ENCODE results near the gene LYSMD3.

The LYSMD3 gene

GRCh38 chr5:90477621-90478215 is 51.7 kb downstream of the LYSMD3 start:
- DNase-seq: no peak

DNA sequence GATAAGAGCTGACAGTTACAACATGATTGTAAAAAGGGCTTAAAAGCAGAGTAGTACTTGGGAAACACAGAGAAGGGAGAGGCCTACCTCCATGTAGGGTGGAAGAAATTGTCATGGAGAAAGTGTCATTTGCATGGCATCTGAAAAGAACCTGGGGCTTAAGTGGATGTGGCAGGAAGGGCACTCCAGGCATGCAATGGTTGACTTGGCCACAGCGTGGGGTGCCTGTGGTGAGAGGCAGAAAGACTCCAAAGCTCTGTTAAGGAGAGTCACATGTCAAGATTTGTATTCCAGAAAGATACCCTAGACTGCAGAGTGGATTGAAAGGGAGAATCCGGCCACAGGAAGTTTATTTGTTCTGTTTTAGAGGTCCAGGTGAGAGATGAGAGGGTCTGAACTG is 52.3 kb downstream of the LYSMD3 start:
- no peak for DNase-seq

DNA sequence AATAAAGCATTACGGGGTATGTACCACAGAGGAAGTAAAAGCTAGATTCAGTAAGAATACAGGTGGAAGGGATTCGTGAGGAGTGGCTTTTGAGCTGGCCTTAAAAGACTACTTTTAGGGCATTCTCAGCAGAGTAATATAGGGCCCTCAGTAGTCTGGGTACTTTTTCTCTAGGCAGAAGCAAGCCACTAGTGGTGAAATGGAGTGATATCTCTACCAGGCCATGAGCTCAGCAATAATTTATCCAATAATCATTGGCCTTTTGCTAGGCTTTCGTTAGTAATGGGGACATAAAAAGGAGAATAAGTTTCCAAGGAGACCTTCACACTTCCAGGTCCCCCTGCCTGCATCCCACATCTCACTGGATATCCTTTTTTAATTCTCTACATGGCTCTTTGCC is 53.0 kb downstream of the LYSMD3 start:
- no peak for DNase-seq

DNA sequence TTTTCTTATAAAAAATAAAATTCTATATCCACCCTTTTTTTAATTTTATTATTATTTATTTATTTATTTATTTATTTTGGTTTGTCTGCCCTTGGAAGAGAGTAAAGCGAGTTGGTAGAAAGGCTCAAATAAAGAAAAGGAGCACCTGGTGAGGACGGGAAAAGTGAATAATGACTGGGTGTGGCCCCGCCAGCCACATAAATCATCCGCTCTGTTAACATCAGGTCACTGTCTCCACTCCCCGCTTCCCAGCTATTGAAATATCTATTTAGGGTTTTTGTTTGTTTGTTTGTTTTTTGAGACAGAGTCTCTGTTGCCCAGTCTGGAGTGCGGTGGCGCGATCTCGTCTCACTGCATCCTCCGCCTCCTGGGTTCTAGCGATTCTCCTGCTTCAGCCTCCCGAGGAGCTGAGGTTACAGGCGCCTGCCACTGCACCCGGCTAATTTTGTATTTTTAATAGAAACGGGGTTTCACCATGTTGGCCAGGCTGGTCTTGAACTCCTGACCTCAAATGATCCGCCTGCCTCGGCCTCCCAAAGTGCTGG is 53.9 kb downstream of the LYSMD3 start:
- DNase-seq: peak; percentile 11

DNA sequence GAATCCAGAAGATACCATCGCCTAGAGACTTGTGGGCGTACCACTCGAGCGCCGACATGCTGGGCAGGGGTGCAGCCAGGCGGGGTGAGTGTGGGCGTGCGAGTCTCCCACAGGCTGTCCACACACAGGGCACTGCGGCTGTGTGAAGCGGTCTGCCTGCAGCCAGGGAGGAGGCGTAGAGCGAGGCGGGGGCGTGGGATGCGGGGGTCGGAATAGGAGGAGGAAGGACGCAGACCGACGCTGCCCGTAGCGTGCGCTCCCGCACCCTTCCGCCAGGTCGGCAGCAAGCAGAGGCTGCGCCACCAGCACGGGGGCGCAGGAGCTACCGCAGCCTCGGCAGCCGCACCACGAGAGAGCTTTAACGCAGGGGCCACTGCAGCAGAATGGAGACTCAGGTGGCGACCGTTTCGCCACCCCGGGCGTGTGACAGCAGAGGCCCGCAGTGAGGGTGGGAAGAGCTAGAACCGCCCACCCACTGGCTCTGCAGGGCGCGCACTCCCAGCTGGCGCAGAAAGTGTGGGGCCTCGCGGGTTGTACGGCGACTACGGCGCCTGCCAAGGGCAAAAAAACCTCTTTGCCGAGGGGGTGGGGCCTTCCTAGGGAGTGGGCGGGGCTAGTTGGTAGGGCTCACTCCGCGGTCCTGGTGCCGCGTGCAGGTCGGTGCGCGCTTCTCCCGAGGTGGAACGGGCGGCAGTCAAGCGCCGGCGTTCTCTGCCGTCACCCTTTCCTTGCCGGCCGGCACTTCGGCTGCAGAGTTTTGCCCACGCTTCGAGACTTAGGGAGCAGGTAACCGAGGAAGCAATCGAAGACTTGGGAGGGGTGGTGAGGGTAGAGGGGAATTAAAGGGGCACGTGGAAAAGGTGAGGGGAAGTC is 54.9 kb downstream of the LYSMD3 start, which contains the start of the genes MBLAC2 and POLR3G:
TSS of gene MBLAC2 (minus strand) at position 537 of the 873 bp plus-strand sequence. CDS start at position 58, 479 bp downstream.
TSS of gene POLR3G (plus strand) at position 630 of the 873 bp plus-strand sequence. CDS start 10,704 bp downstream, outside the sequence.
- peak; percentile 82 for DNase-seq

DNA sequence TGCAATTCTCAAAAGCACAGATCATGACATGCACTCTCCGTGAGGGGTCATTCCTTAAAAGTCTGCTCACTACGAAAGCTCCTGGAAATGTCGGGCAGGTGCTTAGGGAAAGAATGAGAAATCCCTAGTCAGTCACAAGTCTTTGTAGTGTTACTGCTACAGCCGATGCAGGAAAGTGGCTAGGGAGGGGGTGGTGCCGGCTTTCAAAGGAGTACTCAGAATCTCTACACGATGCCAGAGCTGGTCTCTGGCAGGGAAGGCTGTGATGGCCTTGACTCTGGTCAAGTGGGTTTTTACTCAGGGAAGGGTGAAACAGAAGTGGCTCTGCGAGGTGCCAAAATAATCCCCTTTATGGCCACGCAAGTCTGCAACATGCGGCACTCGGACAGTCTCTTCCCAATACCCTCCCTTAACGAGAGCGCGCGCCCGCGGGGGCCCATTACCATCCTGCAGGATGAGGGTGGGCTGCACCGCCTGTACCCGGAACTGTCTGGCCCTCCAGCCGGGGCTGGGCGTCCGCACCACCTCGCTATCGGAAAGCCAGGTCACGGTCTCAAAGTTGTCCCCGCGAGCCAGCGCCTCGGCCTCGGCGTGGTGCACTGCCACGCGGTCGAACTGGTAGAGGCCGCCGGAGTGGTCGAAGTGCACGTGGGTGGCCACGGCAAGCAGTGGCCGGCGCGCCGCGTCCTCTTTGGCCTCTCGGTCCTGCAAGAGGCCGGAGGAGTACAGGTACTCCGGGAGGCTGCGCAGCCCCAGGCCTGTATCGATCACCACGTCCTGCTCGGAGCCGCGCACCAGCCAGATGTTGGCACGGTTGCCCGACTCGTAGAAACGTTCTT is 55.8 kb downstream of the LYSMD3 start:
- peak; percentile 45 for DNase-seq

DNA sequence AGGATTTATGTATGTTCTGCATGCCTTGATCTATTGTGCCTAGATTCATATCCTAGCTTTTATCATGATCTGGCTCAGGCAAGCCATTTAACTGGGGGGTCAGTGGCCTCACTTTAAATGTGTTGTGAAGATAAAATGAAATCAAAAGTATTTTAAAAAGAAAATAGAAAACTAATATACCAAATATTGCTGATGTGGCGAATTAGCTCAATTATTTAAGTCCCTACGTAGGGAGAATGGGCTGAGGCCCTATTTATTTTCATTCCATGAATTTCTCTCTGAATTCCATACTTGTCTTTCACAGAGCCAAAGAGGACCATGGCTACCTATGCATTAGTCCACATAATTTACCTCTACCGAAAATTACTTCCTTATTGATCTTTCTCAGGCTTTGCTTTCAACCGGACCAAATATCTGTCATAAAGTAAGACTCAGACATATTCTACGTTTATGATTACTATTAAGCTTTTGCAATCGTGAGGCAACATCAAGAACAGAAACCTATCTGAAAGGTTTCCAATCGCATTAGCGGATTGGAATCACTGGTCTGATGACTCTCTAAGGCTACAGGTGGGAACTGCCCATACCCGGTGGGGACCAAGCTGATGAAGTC is 56.5 kb downstream of the LYSMD3 start:
- no peak for DNase-seq
